Chondrocyte (in vitro differentiated cells): ENCODE measurements around the gene FREM3. TPM values are rescaled to one million over a fixed set of nuclear protein-coding genes. Genes with fewer than 3 reads are reported as not detected.

ENCODE experiments used
- DNase-seq: peaks from one replicate; pipeline ENCODE4 v3.0.0; 2021; ENCODE audit warnings: mixed read lengths, low spot score
- H3K27ac Mint-ChIP-seq: one replicate; pipeline ENCODE4 v1.8.0; 2021; ENCODE audit warnings: mild to moderate bottlenecking, moderate library complexity, mixed read lengths; ENCODE audit not compliant: unreplicated experiment
- H3K27me3 Mint-ChIP-seq: 2 replicates; pipeline ENCODE4 v1.8.0; 2021; ENCODE audit warnings: low read depth, mixed read lengths
- H3K36me3 Mint-ChIP-seq: 2 replicates; pipeline ENCODE4 v1.8.0; 2021; ENCODE audit warnings: low read depth, mixed read lengths
- H3K4me1 Mint-ChIP-seq: 2 replicates; pipeline ENCODE4 v1.8.0; 2021; ENCODE audit warnings: low read depth, mild to moderate bottlenecking, mixed read lengths
- H3K4me3 Mint-ChIP-seq: one replicate; pipeline ENCODE4 v1.8.0; 2021; ENCODE audit warnings: mild to moderate bottlenecking, moderate library complexity, mixed read lengths; ENCODE audit not compliant: unreplicated experiment
- H3K9me3 Mint-ChIP-seq: 2 replicates; pipeline ENCODE4 v1.8.0; 2021; ENCODE audit warnings: low read depth, mixed read lengths
- CTCF ChIP-seq: fragments of 200-600 bp; sonication (generic); IDR thresholded peaks from 2 replicates; pipeline ENCODE4 v1.5.0; 2021; ENCODE audit warnings: antibody characterized with exemption, mild to moderate bottlenecking, moderate library complexity
- total RNA-seq: library from RNA; stranded (reverse); gene quantifications from 3 replicates; pipeline ENCODE4 v1.2.1, GENCODE V29; 2021

Gene FREM3
- total RNA-seq, 1 donor from 2014 or later = not detected

GRCh38 chr4:143658336-143658735 is 42.1 kb downstream of the FREM3 start:
- no peak for TF ChIP-seq CTCF

GRCh38 chr4:143654571-143654970 is 45.9 kb downstream of the FREM3 start:
- no peak overlapping the region for H3K27ac Mint-ChIP-seq
- H3K27me3 Mint-ChIP-seq = peaks cover 2% of the 10 kb centered on the region
- no peaks in the 10 kb centered on the region for H3K36me3 Mint-ChIP-seq
- no peak for TF ChIP-seq CTCF
- no peak overlapping the region for H3K4me3 Mint-ChIP-seq
- no peak for DNase-seq
- no peaks in the 10 kb centered on the region for H3K9me3 Mint-ChIP-seq
- H3K4me1 Mint-ChIP-seq = no peaks in the 10 kb centered on the region

More at GRCh38 chr4:143658336-143658735, 42.1 kb downstream of the FREM3 start:
- Mint-ChIP-seq H3K9me3 (peaks cover 11% of the 10 kb centered on the region), H3K27ac (no peak overlapping the region), H3K4me1 (no peaks in the 10 kb centered on the region), H3K36me3 (no peaks in the 10 kb centered on the region), H3K27me3 (peaks cover 2% of the 10 kb centered on the region), H3K4me3 (no peak overlapping the region)
- no peak for DNase-seq

- Mint-ChIP-seq H3K4me1 (no peaks in the 10 kb centered on the region), H3K27ac (no peak overlapping the region), H3K27me3 (peaks cover 2% of the 10 kb centered on the region), H3K36me3 (no peaks in the 10 kb centered on the region), H3K4me3 (no peak overlapping the region), H3K9me3 (no peaks in the 10 kb centered on the region)
- TF ChIP-seq CTCF = no peak
- DNase-seq = no peak
Measured at GRCh38 chr4:143653031-143653430, 47.4 kb downstream of the FREM3 start.

- no peak overlapping the region for H3K27ac Mint-ChIP-seq
- H3K27me3 Mint-ChIP-seq = peaks cover 30% of the 10 kb centered on the region
Measured at GRCh38 chr4:143643399-143643798, 57.1 kb downstream of the FREM3 start.

GRCh38 chr4:143642611-143643010 is 57.9 kb downstream of the FREM3 start:
- Mint-ChIP-seq H3K27ac (no peak overlapping the region), H3K27me3 (peaks cover 35% of the 10 kb centered on the region), H3K9me3 (peaks cover 8% of the 10 kb centered on the region), H3K4me3 (no peak overlapping the region), H3K36me3 (peaks cover 2% of the 10 kb centered on the region), H3K4me1 (no peaks in the 10 kb centered on the region)
- no peak for TF ChIP-seq CTCF
- DNase-seq = no peak

More at GRCh38 chr4:143643399-143643798, 57.1 kb downstream of the FREM3 start:
- Mint-ChIP-seq H3K4me3 (no peak overlapping the region), H3K36me3 (peaks cover 2% of the 10 kb centered on the region), H3K4me1 (no peaks in the 10 kb centered on the region), H3K9me3 (peaks cover 8% of the 10 kb centered on the region)
- TF ChIP-seq CTCF = no peak
- no peak for DNase-seq
